WERI-Rb-1 (cell line): ENCODE measurements around the gene VPS37C.
A peak's percentile ranks its signal among the peaks of the same experiment; 100 is the strongest.
"Not testable (repeated sequence)": the region's sequence is repeated elsewhere in the genome, so short reads cannot be mapped to it uniquely, and the experiment has no call there.

Source experiments
- DNase-seq: peaks from one replicate; pipeline ENCODE4 v3.0.0-alpha.2; 2020
- H3K27ac ChIP-seq: fragments of 250-450 bp; sonication (Bioruptor Pico); 2 replicates; pipeline ENCODE4 v1.5.1; 2020; ENCODE audit warnings: mild to moderate bottlenecking, moderate library complexity
- H3K27me3 ChIP-seq: fragments of 250-450 bp; sonication (Bioruptor Pico); 2 replicates; pipeline ENCODE4 v1.5.1; 2021; ENCODE audit warnings: mild to moderate bottlenecking, low read depth, moderate library complexity; ENCODE audit not compliant: insufficient read depth, severe bottlenecking
- H3K36me3 ChIP-seq: fragments of 250-450 bp; sonication (Bioruptor Pico); 2 replicates; pipeline ENCODE4 v1.5.1; 2020; ENCODE audit warnings: mild to moderate bottlenecking, moderate library complexity
- H3K4me3 ChIP-seq: 2 replicates; pipeline ENCODE4 v1.5.1; 2011; ENCODE audit warnings: low read depth, mild to moderate bottlenecking, control low read depth, low read length
- H3K9me3 ChIP-seq: fragments of 250-450 bp; sonication (Bioruptor Pico); 2 replicates; pipeline ENCODE4 v1.5.1; 2021; ENCODE audit warnings: mild to moderate bottlenecking, moderate library complexity; ENCODE audit not compliant: severe bottlenecking
- TF ChIP-seq, protein P1 (sequence below): IDR thresholded peaks from 2 replicates; pipeline ENCODE4 v1.5.1; 2011; ENCODE audit warnings: low read depth, mild to moderate bottlenecking, control low read depth, inconsistent platforms, low read length

Gene VPS37C

GRCh38 chr11:61161190-61162091, at the start of gene VPS37C:
TSS of gene VPS37C (minus strand) at chr11:61161426. CDS start at chr11:61138829, 22,597 bp downstream.
- Histone ChIP-seq H3K27me3 (no peaks in the 10 kb centered on the region), H3K4me3 (peak within 1 kb of the TSS; percentile 65), H3K9me3 (no peaks in the 10 kb centered on the region), H3K27ac (peak within 1 kb of the TSS; percentile 98), H3K36me3 (peaks cover 13% of the 10 kb centered on the region)
- TF ChIP-seq, protein P1, sequence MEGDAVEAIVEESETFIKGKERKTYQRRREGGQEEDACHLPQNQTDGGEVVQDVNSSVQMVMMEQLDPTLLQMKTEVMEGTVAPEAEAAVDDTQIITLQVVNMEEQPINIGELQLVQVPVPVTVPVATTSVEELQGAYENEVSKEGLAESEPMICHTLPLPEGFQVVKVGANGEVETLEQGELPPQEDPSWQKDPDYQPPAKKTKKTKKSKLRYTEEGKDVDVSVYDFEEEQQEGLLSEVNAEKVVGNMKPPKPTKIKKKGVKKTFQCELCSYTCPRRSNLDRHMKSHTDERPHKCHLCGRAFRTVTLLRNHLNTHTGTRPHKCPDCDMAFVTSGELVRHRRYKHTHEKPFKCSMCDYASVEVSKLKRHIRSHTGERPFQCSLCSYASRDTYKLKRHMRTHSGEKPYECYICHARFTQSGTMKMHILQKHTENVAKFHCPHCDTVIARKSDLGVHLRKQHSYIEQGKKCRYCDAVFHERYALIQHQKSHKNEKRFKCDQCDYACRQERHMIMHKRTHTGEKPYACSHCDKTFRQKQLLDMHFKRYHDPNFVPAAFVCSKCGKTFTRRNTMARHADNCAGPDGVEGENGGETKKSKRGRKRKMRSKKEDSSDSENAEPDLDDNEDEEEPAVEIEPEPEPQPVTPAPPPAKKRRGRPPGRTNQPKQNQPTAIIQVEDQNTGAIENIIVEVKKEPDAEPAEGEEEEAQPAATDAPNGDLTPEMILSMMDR = no peak
- DNase-seq = peak; percentile 90

GRCh38 chr11:61210629-61211028, 49.4 kb upstream of the VPS37C start:
- not testable (repeated sequence) for H3K9me3 ChIP-seq, H3K27ac ChIP-seq, H3K4me3 ChIP-seq, H3K36me3 ChIP-seq, H3K27me3 ChIP-seq, DNase-seq

DNA sequence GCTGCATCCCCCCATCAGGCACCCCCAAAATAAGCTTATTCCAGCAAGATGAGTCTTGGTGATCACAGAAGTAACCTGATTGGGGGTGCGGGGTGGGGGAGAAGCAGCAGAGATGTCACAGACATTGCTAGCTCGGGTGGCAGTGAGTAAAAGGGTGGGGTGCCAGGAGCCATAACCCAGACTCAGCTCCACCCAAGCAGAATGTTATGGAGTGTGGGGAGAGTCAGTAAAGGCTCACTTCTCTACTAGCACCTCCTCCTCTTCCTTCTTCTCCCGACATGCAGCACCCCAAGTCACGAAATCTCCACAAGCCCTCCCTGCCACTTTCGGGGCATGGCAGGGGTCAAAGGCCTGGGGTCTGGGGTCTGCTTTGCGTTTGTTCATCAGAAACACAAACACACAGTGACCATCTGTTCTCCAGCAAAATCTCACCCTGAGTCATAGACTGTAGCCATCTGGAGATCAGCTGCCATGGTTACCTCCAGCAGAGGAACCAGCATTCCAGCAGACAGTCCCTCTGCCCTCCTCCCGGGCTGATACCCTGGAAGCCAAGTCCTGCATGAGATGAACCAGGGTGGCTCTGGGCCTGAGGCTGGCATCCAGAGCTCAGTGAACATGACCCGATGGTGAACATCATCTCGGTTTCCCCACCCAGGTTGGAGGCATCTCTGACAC, 46.5 kb upstream of the VPS37C start:
- H3K27me3 ChIP-seq = not testable (repeated sequence)

GRCh38 chr11:61204502-61205059, 43.4 kb upstream of the VPS37C start:
- H3K9me3 ChIP-seq, DNase-seq, H3K4me3 ChIP-seq, H3K36me3 ChIP-seq, H3K27me3 ChIP-seq, H3K27ac ChIP-seq: not testable (repeated sequence)

More for the DNA sequence above, 46.5 kb upstream of the VPS37C start:
- not testable (repeated sequence) for DNase-seq, H3K4me3 ChIP-seq, H3K36me3 ChIP-seq, H3K27ac ChIP-seq, H3K9me3 ChIP-seq

DNA sequence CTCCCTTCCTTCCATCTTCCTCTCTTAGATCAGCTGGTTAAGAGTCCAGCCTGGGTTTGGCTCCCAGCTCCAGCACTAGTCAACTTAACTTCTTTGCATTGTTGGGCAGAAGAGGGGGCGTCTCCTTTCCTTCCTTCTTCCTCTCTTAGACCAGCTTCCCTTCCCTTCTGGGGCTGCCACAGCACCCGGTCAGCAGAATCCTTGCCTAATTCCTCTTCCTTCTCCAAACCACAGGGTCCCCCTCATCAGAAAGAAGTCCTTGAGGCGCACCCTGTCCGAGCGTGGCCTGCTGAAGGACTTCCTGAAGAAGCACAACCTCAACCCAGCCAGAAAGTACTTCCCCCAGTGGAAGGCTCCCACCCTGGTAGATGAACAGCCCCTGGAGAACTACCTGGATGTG, 42.6 kb upstream of the VPS37C start:
- not testable (repeated sequence) for H3K9me3 ChIP-seq, H3K27me3 ChIP-seq, H3K27ac ChIP-seq, DNase-seq, H3K36me3 ChIP-seq, H3K4me3 ChIP-seq

GRCh38 chr11:61202950-61203746, 41.9 kb upstream of the VPS37C start, which contains the start of gene PGA3:
TSS of gene PGA3 (plus strand) at chr11:61203515. CDS start at chr11:61203565, 50 bp downstream.
- not testable (repeated sequence) for H3K27me3 ChIP-seq, H3K27ac ChIP-seq, DNase-seq, H3K4me3 ChIP-seq, H3K36me3 ChIP-seq, H3K9me3 ChIP-seq

DNA sequence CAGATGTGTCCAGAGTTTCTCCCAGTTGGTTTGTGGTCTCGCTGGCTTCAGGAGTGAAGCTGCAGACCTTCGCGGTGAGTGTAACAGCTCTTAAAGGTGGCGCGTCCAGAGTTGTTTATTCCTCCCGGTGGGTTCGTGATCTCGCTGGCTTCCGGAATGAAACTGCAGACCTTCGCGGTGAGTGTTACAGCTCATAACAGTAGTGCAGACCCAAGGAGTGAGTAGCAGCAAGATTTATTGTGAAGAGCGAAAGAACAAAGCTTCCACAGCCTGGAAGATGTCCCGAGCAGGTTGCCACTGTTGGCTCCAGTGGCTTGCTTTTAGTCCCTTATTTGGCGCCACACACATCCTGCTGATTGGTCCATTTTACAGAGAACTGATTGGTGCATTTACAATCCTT, 40.2 kb upstream of the VPS37C start:
- DNase-seq = no peak
- Histone ChIP-seq H3K9me3 (no peaks in the 10 kb centered on the region), H3K27me3 (no peaks in the 10 kb centered on the region), H3K27ac (no peak overlapping the region), H3K36me3 (no peaks in the 10 kb centered on the region), H3K4me3 (no peak overlapping the region)
- TF ChIP-seq, protein P1 = no peak
